ENCODE measurements around the gene OPN3.

DNA sequence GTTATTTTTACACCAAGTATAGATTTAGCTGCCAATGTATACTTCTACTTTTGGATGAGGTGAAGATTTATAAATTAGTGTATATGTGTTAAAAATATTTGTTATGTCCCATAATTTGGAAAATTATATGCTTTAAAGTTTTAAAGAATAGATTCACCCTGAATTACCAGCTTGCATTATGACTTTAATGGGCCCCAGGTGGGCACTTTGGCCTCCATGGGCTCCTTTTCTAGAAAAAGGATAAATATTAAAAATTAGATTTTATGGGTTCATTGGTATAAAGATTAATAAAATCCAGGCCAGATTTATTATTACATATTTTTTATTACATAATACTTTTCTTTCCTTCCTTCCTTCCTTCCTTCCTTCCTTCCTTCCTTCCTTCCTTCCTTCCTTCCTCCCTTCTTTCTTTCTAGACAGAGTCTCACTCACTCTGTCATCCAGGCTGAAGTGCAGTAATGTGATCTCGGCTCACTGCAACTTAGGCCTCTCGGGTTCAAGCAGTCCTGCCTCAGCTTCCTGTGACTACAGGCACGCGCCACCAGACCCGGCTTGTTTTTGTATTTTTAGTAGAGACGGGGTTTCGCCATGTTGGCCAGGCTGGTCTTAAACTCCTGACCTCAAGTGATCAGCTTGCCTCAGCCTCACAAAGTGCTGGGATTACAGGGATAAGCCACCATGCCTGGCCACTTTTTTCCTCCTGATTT, 86.1 kb downstream of the OPN3 start:
- TF ChIP-seq, protein P1, sequence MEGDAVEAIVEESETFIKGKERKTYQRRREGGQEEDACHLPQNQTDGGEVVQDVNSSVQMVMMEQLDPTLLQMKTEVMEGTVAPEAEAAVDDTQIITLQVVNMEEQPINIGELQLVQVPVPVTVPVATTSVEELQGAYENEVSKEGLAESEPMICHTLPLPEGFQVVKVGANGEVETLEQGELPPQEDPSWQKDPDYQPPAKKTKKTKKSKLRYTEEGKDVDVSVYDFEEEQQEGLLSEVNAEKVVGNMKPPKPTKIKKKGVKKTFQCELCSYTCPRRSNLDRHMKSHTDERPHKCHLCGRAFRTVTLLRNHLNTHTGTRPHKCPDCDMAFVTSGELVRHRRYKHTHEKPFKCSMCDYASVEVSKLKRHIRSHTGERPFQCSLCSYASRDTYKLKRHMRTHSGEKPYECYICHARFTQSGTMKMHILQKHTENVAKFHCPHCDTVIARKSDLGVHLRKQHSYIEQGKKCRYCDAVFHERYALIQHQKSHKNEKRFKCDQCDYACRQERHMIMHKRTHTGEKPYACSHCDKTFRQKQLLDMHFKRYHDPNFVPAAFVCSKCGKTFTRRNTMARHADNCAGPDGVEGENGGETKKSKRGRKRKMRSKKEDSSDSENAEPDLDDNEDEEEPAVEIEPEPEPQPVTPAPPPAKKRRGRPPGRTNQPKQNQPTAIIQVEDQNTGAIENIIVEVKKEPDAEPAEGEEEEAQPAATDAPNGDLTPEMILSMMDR (IDR thresholded peaks at IDR 0.05) = no peak
- no peak for TF ChIP-seq POLR2A (IDR thresholded peaks at IDR 0.05)
